GM18520 (cell line): ENCODE measurements around the gene CDC25C.
"Not testable (repeated sequence)": the region's sequence is repeated elsewhere in the genome, so short reads cannot be mapped to it uniquely, and the experiment has no call there.

Experiments used
- ATAC-seq: cut with Tn5 transposase; IDR thresholded peaks from one replicate; pipeline ENCODE4 v1.9.1; 2021; ENCODE audit not compliant: unreplicated experiment

The CDC25C gene

GRCh38 chr5:138280915-138281314, 50.7 kb downstream of the CDC25C start:
- no peak for ATAC-seq

- ATAC-seq = no peak
Observed at GRCh38 chr5:138276402-138277054, 55.1 kb downstream of the CDC25C start.

- ATAC-seq = no peak
Observed at GRCh38 chr5:138275895-138276294, 55.7 kb downstream of the CDC25C start.

- ATAC-seq = no peak
Observed at GRCh38 chr5:138275379-138275782, 56.2 kb downstream of the CDC25C start.

- ATAC-seq = no peak
Observed at GRCh38 chr5:138274189-138274853, 57.3 kb downstream of the CDC25C start, which contains the start of gene GFRA3. TSS of gene GFRA3 (minus strand) at chr5:138274621. CDS start at chr5:138274424, 197 bp downstream.

DNA sequence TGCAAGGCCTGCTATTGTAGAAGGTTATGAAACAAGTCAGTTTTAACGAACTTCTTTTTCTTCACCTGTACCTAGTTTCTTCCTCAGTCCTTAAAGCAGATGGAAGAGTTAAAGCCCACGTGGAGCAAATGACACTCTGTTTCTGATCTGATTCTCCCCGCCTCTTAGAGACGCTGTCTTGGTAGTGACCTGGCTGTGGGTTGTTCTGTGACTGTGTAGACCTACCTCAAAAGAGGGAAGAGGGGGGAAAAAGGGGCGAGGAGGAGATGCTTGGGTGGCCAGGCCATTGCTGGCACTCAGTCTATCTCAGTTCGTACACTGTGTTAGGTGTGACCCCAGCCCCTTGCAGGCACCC, 57.8 kb downstream of the CDC25C start:
- ATAC-seq = no peak

- no peak for ATAC-seq
Observed at GRCh38 chr5:138272681-138273080, 58.9 kb downstream of the CDC25C start.

DNA sequence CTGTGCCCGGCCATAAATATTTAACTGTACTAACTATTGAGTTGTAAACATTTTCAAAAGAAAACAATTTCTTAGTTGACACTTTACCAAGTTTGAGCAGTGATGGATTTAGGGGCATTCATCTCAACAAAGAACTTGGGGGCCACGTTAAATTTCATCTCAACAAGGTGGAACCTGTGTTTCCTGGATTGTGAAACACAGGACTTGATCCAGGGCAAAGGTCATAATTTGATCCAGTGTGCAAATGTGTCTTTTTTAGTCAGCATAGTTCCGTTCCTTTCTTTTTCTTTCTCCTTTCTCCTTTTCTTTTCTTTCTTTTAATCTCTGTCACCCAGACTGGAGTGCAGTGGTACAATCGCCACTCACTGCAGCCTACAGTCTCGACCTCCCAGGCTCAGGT, 60.3 kb downstream of the CDC25C start:
- no peak for ATAC-seq

DNA sequence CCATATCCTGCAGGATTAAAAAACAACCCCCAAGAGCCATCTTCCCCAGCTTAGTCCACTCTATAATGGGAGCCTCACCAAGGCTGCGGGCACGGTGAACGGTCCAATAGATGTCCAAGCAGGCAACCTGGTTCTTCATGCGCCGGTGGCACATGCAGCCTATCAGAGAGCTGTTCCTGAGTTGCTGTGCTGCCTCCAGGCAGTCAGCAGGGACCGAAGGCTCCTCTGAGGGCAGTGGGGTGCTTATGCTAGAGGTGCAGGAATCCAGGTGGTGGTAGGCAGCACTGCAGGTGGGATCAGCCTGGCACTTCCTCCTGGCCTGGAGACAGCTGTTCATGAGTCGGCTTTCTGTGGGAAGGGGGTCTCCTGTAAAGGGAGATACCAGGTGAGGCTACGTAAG, 67.4 kb downstream of the CDC25C start:
- ATAC-seq = no peak

DNA sequence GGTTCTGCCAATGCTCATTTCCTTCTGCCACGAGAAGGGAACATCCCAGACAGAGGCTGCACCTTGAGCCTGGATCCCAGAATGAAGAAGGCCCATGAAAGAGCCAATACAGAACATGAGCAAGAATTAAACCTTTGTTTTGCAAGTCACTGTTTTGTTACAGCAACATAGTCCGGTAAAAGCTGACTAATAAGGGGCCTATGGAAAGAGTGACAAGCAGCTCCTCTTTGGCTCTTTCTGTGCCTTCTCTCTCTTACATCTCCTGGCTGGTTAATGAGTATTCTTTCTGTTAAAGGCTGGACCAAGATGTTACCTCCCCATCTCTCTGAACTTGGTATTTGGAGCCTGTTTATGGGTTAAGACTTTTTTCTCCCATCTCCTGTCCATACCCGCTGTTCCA, 68.0 kb downstream of the CDC25C start:
- no peak for ATAC-seq

- ATAC-seq = no peak
Observed at GRCh38 chr5:138258704-138259292, 72.8 kb downstream of the CDC25C start.

DNA sequence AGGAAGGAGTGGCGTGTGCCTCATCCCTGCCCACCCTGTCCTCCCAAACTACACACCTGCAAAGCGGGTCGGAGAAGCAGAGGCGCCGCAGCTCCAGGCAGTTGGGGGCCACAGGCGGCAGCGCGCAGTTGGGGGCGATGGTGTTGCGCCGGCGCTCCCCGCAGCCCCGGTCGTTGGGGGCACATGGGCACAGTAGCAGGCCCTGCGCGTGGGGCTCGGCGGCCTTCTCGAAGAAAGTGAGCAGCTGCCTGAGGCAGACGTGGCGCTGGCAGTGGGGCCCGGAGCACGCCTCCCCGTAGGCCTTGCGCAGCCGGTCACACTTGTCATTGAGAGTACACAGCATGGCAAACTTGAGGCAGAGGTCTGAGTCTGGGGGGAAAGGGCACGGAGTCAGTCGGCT, 74.0 kb downstream of the CDC25C start:
- ATAC-seq = no peak

GRCh38 chr5:138252944-138253343, 78.7 kb downstream of the CDC25C start:
- no peak for ATAC-seq

DNA sequence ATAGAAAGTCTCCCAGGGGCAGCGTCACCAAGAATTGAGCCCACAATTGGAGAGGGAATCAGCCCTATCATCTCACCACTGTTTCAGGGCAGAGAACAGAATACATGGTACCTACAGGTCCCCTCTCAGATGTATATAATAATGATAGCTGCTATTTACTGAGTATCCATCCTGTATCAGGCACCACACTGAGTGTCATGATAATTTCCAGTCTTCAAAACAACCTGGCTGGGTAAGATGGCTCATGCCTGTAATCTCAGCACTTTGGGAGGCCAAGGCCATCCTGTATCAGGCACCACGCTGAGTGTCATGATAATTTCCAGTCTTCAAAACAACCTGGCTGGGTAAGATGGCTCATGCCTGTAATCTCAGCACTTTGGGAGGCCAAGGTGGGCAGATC, 83.8 kb downstream of the CDC25C start:
- ATAC-seq = not testable (repeated sequence)

DNA sequence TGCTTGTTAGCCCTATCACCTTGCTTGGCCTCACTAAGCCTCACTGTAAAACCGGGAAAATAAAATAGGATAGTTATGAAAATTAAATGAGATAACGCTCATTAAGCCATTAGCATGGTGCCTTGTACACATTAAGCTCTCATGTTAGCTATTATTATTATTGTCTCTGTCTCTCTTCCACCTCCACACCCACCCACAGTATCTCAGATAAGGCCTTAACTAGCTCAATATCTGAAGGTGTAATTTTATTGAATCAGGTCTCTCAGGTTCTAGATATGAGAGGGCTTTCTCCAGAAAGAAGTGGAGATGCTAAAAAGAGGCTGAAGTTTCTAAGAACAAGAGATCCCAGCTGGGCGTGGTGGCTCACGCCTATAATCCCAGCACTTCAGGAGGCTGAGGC, 84.8 kb downstream of the CDC25C start:
- no peak for ATAC-seq

DNA sequence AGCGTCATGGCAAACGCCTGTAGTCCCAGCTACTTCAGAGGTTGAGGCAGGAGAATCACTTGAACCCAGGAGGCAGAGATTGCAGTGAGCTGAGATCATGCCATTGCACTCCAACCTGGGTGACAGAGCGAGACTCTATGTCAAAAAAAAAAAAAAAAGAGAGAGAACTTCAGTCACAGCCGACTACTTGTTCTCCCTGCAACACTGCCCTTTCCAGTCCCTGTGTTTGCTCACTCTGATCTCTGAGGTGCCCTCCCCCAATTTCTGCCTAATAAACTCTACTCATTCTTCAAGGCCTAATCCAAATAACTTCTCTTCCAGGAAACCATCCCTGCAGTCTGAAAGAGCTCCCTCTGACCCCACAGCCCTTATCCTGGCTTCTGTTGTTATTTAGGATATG, 85.3 kb downstream of the CDC25C start:
- no peak for ATAC-seq

DNA sequence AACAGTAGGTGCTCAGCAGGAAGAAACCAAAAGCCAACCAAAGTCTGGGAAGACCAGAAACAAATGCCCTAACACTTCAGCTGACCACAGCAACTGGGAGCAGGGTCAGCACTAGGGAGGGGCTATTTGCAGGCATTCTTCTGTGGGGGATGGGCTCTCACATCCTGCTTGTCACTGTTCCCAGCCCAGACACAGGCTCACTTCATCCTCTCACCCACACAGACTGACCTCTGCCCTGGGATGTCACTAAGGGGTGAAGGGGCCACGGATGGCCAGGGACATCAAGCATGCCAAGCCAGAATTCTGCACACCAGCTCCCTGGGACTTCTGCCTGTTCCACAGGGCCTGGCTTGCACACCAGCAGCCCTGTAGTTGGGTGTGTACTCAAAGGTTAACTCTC, 85.9 kb downstream of the CDC25C start:
- ATAC-seq = no peak

GRCh38 chr5:138243794-138244193, 87.8 kb downstream of the CDC25C start:
- no peak for ATAC-seq

GRCh38 chr5:138241688-138242571, 89.7 kb downstream of the CDC25C start:
- ATAC-seq = no peak

DNA sequence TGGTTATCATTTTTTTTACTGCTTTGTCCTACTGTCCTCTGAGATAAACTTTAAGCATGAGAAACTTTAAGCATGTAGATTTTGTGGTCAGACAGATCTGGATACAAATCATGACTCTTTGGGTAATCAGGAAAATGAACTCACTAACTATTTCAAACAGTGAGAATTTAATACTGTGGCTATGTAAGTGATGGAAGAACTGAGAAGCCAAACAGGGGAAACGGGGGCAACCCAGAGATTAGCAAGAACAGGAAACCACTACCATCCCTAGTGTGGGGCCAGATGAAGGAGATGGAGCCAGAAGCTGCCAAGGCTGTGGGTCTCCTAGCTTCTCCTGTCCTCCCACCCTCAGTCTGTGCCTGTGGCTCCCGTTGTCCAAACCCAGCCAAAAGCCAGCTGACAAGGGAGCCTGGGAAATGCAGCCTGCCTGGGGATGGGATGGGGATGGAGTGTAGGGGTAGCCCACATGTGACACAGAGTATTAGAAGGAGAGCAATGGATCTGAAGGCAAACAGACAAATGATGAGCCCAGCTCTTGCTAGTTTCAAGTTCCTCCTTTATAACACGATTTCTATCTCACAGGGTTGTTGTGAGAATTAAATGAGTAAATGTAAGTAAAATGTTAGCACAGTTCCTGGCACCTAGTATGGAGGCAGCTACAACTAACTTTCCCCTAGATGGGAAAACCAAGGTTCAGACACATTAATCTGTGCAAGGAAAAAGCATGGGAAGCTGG, 90.8 kb downstream of the CDC25C start:
- no peak for ATAC-seq

DNA sequence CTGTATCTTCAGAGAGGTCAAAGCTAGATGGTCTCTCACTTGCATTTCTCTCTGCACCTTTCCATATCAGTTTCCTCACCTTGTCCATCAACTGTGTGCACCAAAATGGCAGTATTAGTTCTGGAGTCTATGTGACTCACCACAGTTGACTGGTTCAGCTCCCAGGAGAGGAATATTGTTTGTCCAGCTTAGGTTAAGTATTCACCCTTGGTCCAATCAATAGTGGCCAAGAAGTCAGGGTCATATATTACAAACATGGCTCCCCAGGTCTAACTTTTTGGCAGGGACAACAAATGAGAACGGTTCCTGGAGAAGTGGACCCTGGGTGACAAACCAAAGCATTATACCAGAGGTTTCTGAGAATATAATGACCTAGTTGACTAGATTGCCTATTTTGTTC, 93.6 kb downstream of the CDC25C start:
- ATAC-seq = no peak
